SJSA1 (cell line): ENCODE measurements around the gene PDIA6. TPM values are rescaled to one million over a fixed set of nuclear protein-coding genes. Genes with fewer than 3 reads are reported as not detected.
"Not testable (repeated sequence)": the region's sequence is repeated elsewhere in the genome, so short reads cannot be mapped to it uniquely, and the experiment has no call there.

Experiments
- DNase-seq, 2 experiments: peaks; one replicate each; pipeline ENCODE4 v3.0.0-alpha.2; 2015 to 2020; ENCODE audit warnings: low spot score in 2 of 2, low read depth in 1 of 2
- H3K27ac ChIP-seq: fragments of 250-450 bp; sonication (Bioruptor Pico); 2 replicates; pipeline ENCODE4 v1.5.1; 2020; ENCODE audit warnings: mild to moderate bottlenecking, moderate library complexity
- H3K27me3 ChIP-seq: fragments of 250-450 bp; sonication (Bioruptor Pico); replicated peaks from 2 replicates; pipeline ENCODE4 v1.5.1; 2020; ENCODE audit warnings: mild to moderate bottlenecking, moderate library complexity
- H3K36me3 ChIP-seq: fragments of 250-450 bp; sonication (Bioruptor Pico); 2 replicates; pipeline ENCODE4 v1.5.1; 2020; ENCODE audit warnings: mild to moderate bottlenecking
- H3K4me1 ChIP-seq: fragments of 250-450 bp; sonication (Bioruptor Pico); replicated peaks from 2 replicates; pipeline ENCODE4 v1.6.1; 2021; ENCODE audit warnings: mild to moderate bottlenecking
- H3K4me3 ChIP-seq: fragments of 250-450 bp; sonication (Bioruptor Pico); 2 replicates; pipeline ENCODE4 v1.5.1; 2020; ENCODE audit warnings: mild to moderate bottlenecking
- H3K9me3 ChIP-seq: fragments of 250-450 bp; sonication (Bioruptor Pico); replicated peaks from 2 replicates; pipeline ENCODE4 v1.5.1; 2020; ENCODE audit warnings: mild to moderate bottlenecking
- total RNA-seq: library from RNA; depleted of rRNA; stranded (reverse); fragments of >200 nt; shearing (Covaris generic); gene quantifications from 2 replicates; pipeline ENCODE4 v1.2.3, GENCODE V29; 2014

The PDIA6 gene
- total RNA-seq, 1 experiment from 2014 or later, result 327 TPM

DNA sequence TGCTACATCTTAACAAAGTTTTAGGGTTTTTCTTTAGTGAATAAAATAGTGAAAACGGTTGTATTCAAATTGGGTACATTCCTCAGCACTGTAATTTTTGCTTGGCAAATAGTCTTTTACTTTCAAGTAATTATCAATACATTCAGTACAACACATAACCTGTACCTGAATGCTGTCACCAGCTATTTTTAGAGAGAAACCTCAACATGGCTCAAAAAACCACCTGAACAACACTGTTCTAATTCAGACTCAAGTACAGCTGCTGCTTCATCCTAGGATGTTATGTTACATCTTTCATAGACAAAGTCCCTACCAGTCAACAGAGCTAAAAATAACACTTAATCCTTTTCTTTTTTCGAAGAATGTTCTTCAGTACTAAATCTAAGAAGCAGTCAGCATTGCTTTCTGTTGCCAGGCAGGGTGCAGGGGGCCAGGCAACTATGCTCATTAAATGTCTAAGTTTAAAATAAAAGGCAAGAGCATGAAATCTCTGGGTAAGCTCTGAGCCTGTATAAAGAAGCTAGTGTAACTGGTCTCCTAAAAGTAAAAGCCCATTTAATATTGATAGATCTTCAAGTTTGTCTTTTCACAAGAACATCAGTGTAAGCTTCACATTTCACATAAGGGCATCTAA, 20.5 kb downstream of the PDIA6 start:
- no peak for DNase-seq
- peaks cover 93% of the 10 kb centered on the region for H3K36me3 ChIP-seq
- H3K27me3 ChIP-seq, result no peaks in the 10 kb centered on the region
- no peak overlapping the region for H3K4me3 ChIP-seq
- no peak overlapping the region for H3K27ac ChIP-seq
- 0 out of 2 replicates have a peak, but pooled peaks cover under 1% of the 10 kb centered on the region for H3K4me1 ChIP-seq
- H3K9me3 ChIP-seq, result no peaks in the 10 kb centered on the region

DNA sequence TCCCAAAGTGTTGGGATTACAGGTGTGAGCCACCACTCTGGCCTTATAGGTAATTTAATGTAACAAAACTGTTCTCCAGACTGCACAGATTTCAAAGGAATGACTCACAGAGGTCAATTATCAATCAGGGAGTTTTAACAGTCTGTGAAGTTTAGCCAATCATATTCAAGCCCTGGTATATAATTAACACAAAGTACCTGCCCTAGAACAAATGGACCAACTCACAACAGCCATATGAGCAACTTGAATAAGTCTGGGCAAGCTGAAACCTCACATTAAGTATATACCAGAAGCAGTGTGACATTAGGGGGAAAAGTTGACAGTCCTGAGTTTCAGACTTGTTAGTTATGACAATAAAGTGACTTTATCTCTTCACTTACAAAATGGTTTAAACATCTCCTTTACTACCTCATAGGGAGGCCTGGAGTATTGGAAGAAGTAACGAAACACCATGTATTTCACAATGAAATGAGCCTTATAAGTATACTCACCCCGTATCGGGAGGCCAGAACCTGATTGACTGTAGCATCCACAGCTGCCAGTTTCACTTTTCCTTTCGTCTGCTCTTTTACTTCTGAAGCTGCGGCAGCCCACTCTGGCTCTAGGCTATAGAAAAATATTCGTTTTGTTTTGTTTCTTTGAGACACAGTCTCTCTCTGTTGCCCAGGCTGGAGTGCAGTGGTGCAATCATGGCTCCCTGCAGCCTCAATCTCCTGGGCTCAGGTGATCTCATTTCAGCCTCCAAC, 22.2 kb downstream of the PDIA6 start:
- no peak overlapping the region for H3K4me3 ChIP-seq
- no peaks in the 10 kb centered on the region for H3K9me3 ChIP-seq
- no peak for DNase-seq
- H3K36me3 ChIP-seq, result peaks cover 95% of the 10 kb centered on the region
- no peak overlapping the region for H3K27ac ChIP-seq
- H3K27me3 ChIP-seq, result no peaks in the 10 kb centered on the region
- H3K4me1 ChIP-seq, result 0 out of 2 replicates have a peak, but pooled peaks cover 6% of the 10 kb centered on the region

DNA sequence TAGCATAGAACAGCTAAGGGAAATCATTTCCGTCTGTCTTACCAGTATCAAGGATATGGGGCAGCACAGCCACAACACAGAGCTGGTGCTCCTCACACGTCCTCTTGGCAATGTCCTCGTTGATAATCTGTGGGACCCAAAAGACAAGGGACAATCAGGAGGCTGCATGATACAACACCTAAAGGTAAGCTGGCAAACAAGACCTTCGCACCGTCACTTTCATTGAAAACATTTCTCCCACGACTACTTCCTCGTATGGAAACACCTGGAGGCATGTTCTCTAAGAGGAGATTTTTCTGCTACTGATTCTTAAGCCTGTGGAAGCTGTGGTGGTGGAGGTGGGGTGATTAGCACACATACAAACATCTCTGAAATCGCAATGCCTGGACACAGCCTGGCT, 23.7 kb downstream of the PDIA6 start:
- H3K36me3 ChIP-seq, result peaks cover 98% of the 10 kb centered on the region
- no peak overlapping the region for H3K4me3 ChIP-seq
- no peak for DNase-seq
- H3K27me3 ChIP-seq, result no peaks in the 10 kb centered on the region
- H3K27ac ChIP-seq, result no peak overlapping the region
- 0 out of 2 replicates have a peak, but pooled peaks cover 6% of the 10 kb centered on the region for H3K4me1 ChIP-seq
- no peaks in the 10 kb centered on the region for H3K9me3 ChIP-seq

DNA sequence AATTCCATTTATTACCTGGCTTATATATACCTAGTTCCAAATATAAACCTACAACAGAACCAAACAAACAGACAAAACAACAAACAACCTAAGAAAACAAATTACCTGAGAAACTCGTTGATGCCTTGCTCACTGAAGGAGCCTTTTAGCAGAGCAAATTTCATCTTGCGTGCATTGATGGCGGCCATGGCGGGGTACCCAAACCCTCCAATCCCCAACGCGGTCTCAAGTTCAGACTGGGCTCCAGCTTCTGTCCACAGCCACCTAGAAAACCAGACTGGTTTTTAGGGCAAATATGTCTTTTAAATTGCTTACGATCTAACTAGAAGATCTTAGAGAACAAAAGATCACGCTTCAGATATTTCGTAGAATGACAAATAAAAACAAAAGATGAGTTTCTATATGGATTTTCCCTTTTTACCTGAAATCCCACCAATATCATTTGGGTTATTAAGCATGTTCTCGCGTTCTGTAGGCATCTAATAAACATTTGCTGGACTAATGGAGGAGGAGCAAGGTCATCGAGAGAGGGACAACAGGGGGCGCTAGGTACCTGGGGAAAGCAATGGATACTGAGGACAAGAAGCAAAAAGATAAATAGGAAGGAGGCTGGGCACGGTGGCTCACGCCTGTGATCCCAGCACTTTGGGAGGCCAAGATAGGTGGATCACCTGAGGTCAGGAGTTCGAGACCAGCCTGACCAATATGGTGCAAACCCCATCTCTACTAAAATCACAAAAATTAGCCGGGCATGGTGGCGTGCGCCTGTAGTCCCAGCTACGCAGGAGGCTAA, 25.2 kb downstream of the PDIA6 start:
- Histone ChIP-seq H3K27me3 (no peaks in the 10 kb centered on the region), H3K27ac (no peak overlapping the region), H3K9me3 (no peaks in the 10 kb centered on the region), H3K4me3 (no peak overlapping the region), H3K4me1 (peaks cover 6% of the 10 kb centered on the region; the same call in 1 of the 2 replicates), H3K36me3 (peaks cover 96% of the 10 kb centered on the region)
- no peak for DNase-seq

DNA sequence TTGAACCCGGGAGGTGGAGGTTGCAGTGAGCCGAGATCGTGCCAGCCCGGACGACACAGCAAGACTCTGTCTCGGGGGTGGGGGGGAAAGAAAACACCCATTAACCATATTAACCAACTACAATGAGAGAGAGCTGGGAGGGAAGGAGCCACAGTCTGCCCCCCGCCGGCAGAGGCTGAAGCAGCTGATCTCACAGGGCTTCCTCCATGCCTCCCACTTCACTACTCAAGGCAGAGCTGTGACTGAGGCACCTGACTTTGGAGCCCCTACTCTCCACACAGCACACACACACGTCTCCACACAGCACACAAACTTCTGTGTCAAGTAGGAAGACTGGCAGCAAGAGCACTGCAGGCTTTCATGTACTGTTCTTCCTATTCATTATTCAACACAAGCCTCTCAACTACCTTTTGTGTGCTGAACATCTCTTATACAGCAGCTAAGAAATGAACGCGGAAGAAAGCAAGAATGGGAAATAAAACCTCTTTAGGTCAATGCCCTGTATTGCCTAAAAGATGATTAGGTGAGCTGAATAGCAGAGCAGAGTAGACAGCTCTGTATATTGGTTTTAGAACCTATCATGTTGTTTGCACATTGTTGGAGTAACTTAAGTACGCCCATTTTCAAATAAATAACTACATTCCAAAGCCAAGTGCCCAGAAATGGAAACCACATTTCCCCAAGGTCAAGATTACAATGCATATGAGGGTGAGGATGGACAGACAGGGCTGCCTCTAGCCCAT, 26.2 kb downstream of the PDIA6 start:
- Histone ChIP-seq H3K4me3 (no peak overlapping the region), H3K36me3 (peaks cover 96% of the 10 kb centered on the region), H3K27me3 (no peaks in the 10 kb centered on the region), H3K9me3 (no peaks in the 10 kb centered on the region), H3K27ac (no peak overlapping the region), H3K4me1 (peaks cover 6% of the 10 kb centered on the region; the same call in 1 of the 2 replicates)
- DNase-seq, result no peak

DNA sequence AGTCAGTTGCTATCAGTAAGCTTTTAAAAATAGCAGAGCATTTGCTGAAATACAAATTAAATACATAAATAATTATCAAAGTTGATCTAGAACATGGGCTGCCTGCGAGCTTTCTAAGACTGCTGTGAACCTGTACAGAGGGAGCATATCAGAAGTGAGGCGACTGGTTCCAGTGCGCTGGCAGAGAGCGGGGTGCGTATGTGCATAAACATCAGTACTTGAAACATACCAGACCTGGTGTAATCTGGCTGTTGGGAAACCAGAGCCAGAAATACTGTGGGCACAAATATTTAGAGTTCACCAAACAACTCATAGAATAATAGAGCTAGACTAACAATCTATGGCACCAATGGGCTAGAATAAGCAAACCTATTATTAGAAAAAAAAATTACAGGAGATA, 27.3 kb downstream of the PDIA6 start:
- no peak for DNase-seq
- Histone ChIP-seq H3K36me3 (peaks cover 96% of the 10 kb centered on the region), H3K27me3 (no peaks in the 10 kb centered on the region), H3K27ac (no peak overlapping the region), H3K9me3 (no peaks in the 10 kb centered on the region), H3K4me3 (no peak overlapping the region), H3K4me1 (peaks cover 6% of the 10 kb centered on the region; the same call in 1 of the 2 replicates)

DNA sequence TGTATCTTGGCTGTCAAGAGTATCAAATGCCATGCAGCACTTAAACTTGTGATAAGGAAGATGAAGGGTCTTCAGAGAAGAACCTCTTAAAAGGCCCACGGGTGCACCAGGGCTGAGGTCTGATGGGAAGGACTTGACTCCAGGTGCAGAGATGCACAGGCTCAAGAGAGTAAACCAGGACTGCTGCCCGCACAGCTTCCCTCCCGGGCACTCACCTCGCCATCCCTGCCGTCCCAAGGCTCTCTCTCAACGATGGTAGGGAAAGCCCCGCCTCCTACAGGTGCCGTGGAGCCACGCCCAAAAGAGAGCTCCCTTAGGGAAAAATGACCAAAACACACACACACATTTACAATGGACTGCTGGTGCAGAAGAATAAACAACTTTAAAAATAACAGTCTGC, 27.9 kb downstream of the PDIA6 start:
- no peak overlapping the region for H3K4me3 ChIP-seq
- peaks cover 98% of the 10 kb centered on the region for H3K36me3 ChIP-seq
- no peak overlapping the region for H3K27ac ChIP-seq
- DNase-seq, result no peak
- H3K27me3 ChIP-seq, result no peaks in the 10 kb centered on the region
- H3K4me1 ChIP-seq, result peaks cover 6% of the 10 kb centered on the region; the same call in 1 of the 2 replicates
- H3K9me3 ChIP-seq, result no peaks in the 10 kb centered on the region

DNA sequence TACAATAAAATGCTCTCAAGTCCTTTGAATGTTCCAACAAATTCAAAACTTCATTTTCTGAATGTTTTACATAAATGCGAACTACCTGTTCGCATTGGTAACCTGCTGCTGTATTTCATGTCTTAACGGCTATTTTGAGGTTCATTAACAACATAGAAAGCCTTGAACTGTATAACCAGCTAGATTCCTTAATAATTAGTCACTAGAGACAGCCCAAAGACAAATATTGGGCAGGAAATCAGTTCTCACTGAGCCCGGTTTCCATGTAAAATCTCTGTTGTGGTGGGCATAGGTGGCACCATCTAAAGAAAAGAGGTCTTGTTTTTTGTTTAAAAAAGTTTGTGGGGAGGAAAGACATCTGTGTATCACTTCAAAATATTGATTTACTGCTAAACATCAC, 29.2 kb downstream of the PDIA6 start:
- Histone ChIP-seq H3K4me1 (peaks cover 6% of the 10 kb centered on the region; the same call in 1 of the 2 replicates), H3K36me3 (peaks cover 88% of the 10 kb centered on the region), H3K27me3 (no peaks in the 10 kb centered on the region), H3K4me3 (no peak overlapping the region), H3K9me3 (no peaks in the 10 kb centered on the region), H3K27ac (no peak overlapping the region)
- DNase-seq, result no peak

DNA sequence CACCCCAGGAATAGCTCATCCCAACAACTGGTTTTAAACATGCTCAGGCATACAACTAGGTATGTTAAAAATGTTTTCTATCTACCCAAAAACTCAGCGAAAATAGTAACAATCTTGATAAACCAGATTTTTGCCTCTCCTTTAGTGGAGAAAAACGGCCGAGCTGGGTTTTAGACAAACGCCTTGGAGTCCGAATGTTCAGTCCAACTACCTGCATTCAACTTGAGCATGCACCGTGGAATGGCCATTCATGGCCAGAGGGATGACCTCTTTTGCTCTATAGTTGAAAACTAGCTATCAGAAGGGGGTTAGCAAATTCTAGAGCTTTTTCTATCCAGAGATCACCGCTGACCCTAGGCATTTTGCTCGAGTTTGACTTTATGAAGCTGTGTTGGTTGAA, 30.8 kb downstream of the PDIA6 start:
- DNase-seq, result no peak
- Histone ChIP-seq H3K27me3 (no peaks in the 10 kb centered on the region), H3K4me1 (peaks cover 2% of the 10 kb centered on the region; the same call in 1 of the 2 replicates), H3K27ac (no peak overlapping the region), H3K9me3 (no peaks in the 10 kb centered on the region), H3K4me3 (no peak overlapping the region), H3K36me3 (peaks cover 78% of the 10 kb centered on the region)

DNA sequence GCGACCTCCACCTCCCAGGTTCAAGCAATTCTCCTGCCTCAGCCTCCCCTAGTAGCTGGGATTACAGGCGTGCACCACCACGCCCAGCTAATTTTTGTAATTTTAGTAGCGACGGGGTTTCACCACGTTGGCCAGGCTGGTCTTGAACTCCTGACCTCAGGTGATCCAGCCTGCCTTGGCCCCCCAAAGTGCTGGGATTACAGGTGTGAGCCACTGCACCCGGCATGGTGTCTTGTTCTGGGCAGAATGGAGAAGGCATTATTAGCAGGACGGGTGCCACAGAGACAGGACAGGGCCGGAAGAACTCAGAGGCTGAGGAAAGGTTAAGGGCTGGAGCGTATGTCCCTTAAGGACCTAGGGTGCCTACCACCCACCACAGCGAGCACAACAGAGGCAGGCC, 31.8 kb downstream of the PDIA6 start:
- not testable (repeated sequence) for DNase-seq

DNA sequence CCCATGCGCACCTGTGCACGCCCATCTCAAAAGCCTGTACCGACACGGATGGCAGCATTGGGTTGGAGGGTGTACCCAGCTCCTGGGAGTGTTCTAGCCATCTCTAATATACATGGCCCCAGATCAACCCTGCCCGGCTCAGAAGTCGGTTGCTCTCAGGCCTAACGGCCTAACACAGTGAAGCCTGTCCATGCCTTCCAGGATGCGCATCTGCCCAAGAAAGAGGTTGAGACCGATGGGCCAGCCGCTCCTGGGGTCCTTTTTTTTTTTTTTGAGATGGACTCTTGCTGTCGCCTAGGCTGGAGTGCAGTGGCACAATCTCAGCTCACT, 32.1 kb downstream of the PDIA6 start:
- no peaks in the 10 kb centered on the region; the same call in 1 of the 2 replicates for H3K4me1 ChIP-seq
- DNase-seq, result no peak
- H3K36me3 ChIP-seq, result peaks cover 65% of the 10 kb centered on the region
- no peaks in the 10 kb centered on the region for H3K27me3 ChIP-seq
- H3K9me3 ChIP-seq, result no peaks in the 10 kb centered on the region
- H3K27ac ChIP-seq, result no peak overlapping the region
- H3K4me3 ChIP-seq, result no peak overlapping the region

More for the DNA sequence above, 31.8 kb downstream of the PDIA6 start:
- H3K4me1 ChIP-seq, H3K27me3 ChIP-seq, H3K27ac ChIP-seq, H3K4me3 ChIP-seq, H3K9me3 ChIP-seq: not testable (repeated sequence)
- H3K36me3 ChIP-seq, result peaks cover 69% of the 10 kb centered on the region

DNA sequence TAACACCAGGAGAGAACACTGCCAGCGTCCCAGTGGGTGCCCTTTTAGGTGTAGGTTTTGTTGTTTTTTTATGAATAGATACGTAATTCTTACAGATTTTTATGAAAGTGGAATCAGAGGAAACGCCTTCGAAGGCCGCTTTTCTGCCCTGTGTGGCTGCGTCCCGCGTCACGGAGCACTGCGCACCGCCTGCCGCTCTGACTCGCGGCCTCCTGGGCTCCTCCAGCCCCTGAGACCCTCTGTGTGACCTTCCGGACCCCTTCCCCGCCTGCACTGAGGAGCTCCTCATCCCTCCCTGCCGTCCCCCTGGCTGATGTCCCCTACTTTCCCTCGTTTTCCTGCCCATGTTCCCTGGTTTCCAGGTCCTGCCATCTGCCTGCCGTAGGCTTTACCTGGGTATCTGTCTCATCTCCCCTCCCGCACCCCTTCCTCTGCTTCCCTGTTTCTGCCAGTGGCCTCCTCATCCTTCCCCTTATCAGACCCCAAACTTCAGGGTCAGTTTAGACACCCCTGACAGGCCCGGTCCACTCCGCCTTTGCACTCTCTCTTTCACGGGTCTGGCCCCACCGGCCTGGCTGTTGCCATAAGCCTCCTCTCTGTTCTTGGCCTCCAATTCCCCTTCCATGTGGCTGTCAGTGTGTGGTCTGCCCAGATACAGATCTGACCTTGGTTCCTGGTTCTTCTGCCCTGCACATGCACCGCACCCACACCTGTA, 32.7 kb downstream of the PDIA6 start:
- Histone ChIP-seq H3K27ac (no peak overlapping the region), H3K9me3 (no peaks in the 10 kb centered on the region), H3K36me3 (peaks cover 60% of the 10 kb centered on the region), H3K27me3 (no peaks in the 10 kb centered on the region), H3K4me3 (no peak overlapping the region), H3K4me1 (no peaks in the 10 kb centered on the region; the same call in 1 of the 2 replicates)
- no peak for DNase-seq

DNA sequence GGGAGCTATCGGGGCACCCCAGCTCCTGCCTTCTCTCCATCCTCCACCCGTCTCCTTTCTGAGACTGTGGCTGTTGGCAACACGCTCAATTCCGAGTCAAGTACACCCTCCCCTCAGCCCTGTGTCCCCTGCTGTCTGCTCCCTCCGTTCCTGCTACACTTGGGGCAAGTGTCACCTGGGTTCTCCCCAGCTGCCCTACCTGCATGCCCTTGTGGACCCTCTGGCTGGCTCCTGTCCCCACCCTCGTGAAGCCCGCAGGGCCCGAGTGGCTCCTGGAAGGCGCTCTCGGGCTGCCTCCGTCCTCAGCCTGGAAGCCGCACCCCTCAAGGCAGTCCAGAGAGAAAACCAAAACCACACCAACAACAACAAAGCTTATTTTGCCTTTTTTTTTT, 33.9 kb downstream of the PDIA6 start:
- no peak overlapping the region for H3K27ac ChIP-seq

More for the DNA sequence above, 33.9 kb downstream of the PDIA6 start:
- Histone ChIP-seq H3K4me1 (no peaks in the 10 kb centered on the region; the same call in 1 of the 2 replicates), H3K27me3 (no peaks in the 10 kb centered on the region), H3K36me3 (peaks cover 48% of the 10 kb centered on the region), H3K9me3 (no peaks in the 10 kb centered on the region), H3K4me3 (no peak overlapping the region)
- DNase-seq, result no peak
